H9 (cell line): ENCODE results near the gene PEX5L. TPM values are rescaled to one million over a fixed set of nuclear protein-coding genes. Genes with fewer than 3 reads are reported as not detected.

Source experiments
- DNase-seq: peaks from one replicate; pipeline ENCODE4 v3.0.0-alpha.2; 2017
- H2AFZ ChIP-seq: one replicate; pipeline ENCODE4 v1.6.1; 2013; ENCODE audit warnings: mild to moderate bottlenecking, low read length, control low read depth, moderate library complexity
- H2AK5ac ChIP-seq: 2 replicates; pipeline ENCODE4 v1.6.1; 2013; ENCODE audit warnings: low read length, control low read depth, mixed read lengths; ENCODE audit not compliant: insufficient read length
- H2BK120ac ChIP-seq: one replicate; pipeline ENCODE4 v1.6.1; 2013; ENCODE audit warnings: low read depth, mild to moderate bottlenecking, low read length, control low read depth, inconsistent platforms; ENCODE audit not compliant: poor library complexity, severe bottlenecking
- H2BK12ac ChIP-seq: 2 replicates; pipeline ENCODE4 v1.6.1; 2013; ENCODE audit warnings: low read length, control low read depth, mixed read lengths, low read depth; ENCODE audit not compliant: insufficient read length
- H2BK15ac ChIP-seq: 2 replicates; pipeline ENCODE4 v1.6.1; 2013; ENCODE audit warnings: low read depth, low read length, control low read depth
- H2BK20ac ChIP-seq: one replicate; pipeline ENCODE4 v1.6.1; 2013; ENCODE audit warnings: low read depth, mild to moderate bottlenecking, low read length, control low read depth, inconsistent platforms; ENCODE audit not compliant: poor library complexity, severe bottlenecking
- H2BK5ac ChIP-seq: 2 replicates; pipeline ENCODE4 v1.6.1; 2013; ENCODE audit warnings: low read length, control low read depth, mixed read lengths; ENCODE audit not compliant: insufficient read length
- H3K14ac ChIP-seq: 2 replicates; pipeline ENCODE4 v1.6.1; 2013; ENCODE audit warnings: low read length, control low read depth; ENCODE audit not compliant: insufficient read depth
- H3K18ac ChIP-seq: 2 replicates; pipeline ENCODE4 v1.6.1; 2013; ENCODE audit warnings: low read depth, mild to moderate bottlenecking, mixed read lengths, low read length, control low read depth; ENCODE audit not compliant: insufficient read length
- H3K23ac ChIP-seq: 2 replicates; pipeline ENCODE4 v1.6.1; 2013; ENCODE audit warnings: low read length, control low read depth, mixed read lengths, low read depth; ENCODE audit not compliant: insufficient read length
- H3K23me2 ChIP-seq: 2 replicates; pipeline ENCODE4 v1.6.1; 2013; ENCODE audit warnings: low read depth, mild to moderate bottlenecking, mixed read lengths, low read length, control low read depth; ENCODE audit not compliant: insufficient read length, poor library complexity, severe bottlenecking
- H3K27ac ChIP-seq: 2 replicates; pipeline ENCODE4 v1.5.1; 2013; ENCODE audit warnings: low read length, control low read depth, mixed read lengths, low read depth; ENCODE audit not compliant: insufficient read length
- H3K27me3 ChIP-seq: 2 replicates; pipeline ENCODE4 v1.6.1; 2013; ENCODE audit warnings: low read length, control low read depth, inconsistent platforms; ENCODE audit not compliant: insufficient read depth
- H3K4ac ChIP-seq: 2 replicates; pipeline ENCODE4 v1.6.1; 2013; ENCODE audit warnings: low read depth, mild to moderate bottlenecking, control low read depth, inconsistent platforms, low read length, moderate library complexity
- H3K4me1 ChIP-seq: 2 replicates; pipeline ENCODE4 v1.6.1; 2013; ENCODE audit warnings: low read length, control low read depth, inconsistent platforms; ENCODE audit not compliant: insufficient read depth
- H3K4me2 ChIP-seq: 2 replicates; pipeline ENCODE4 v1.6.1; 2013; ENCODE audit warnings: low read length, control low read depth, mixed read lengths; ENCODE audit not compliant: insufficient read length, insufficient read depth
- H3K56ac ChIP-seq: 2 replicates; pipeline ENCODE4 v1.6.1; 2013; ENCODE audit warnings: low read depth, mild to moderate bottlenecking, mixed read lengths, low read length, control low read depth; ENCODE audit not compliant: insufficient read length
- H3K79me1 ChIP-seq: 2 replicates; pipeline ENCODE4 v1.6.1; 2013; ENCODE audit warnings: low read depth, mild to moderate bottlenecking, moderate library complexity, low read length, control low read depth, inconsistent platforms; ENCODE audit not compliant: insufficient read depth, poor library complexity, severe bottlenecking
- H3K79me2 ChIP-seq: 2 replicates; pipeline ENCODE4 v1.6.1; 2013; ENCODE audit warnings: low read length, control low read depth, inconsistent platforms; ENCODE audit not compliant: insufficient read depth
- H3K9ac ChIP-seq: 2 replicates; pipeline ENCODE4 v1.6.1; 2013; ENCODE audit warnings: low read length, control low read depth, mixed read lengths; ENCODE audit not compliant: insufficient read length; ENCODE audit errors: extremely low read depth
- H3K9me3 ChIP-seq: one replicate; pipeline ENCODE4 v1.6.1; 2013; ENCODE audit warnings: low read depth, low read length, inconsistent platforms; ENCODE audit not compliant: control insufficient read depth
- H3T11ph ChIP-seq: one replicate; pipeline ENCODE4 v1.6.1; 2013; ENCODE audit warnings: mild to moderate bottlenecking, low read length, control low read depth, inconsistent platforms
- H4K20me1 ChIP-seq: one replicate; pipeline ENCODE4 v1.6.1; 2013; ENCODE audit not compliant: control insufficient read depth, insufficient read length, insufficient read depth
- H4K5ac ChIP-seq: 2 replicates; pipeline ENCODE4 v1.6.1; 2013; ENCODE audit warnings: low read depth, mild to moderate bottlenecking, mixed read lengths, low read length, control low read depth; ENCODE audit not compliant: insufficient read length
- H4K8ac ChIP-seq: replicated peaks from 2 replicates; pipeline ENCODE4 v1.6.1; 2013; ENCODE audit warnings: low read length, control low read depth, mixed read lengths, low read depth; ENCODE audit not compliant: insufficient read length
- H4K91ac ChIP-seq: 2 replicates; pipeline ENCODE4 v1.6.1; 2013; ENCODE audit warnings: low read depth, mild to moderate bottlenecking, moderate library complexity, mixed read lengths, low read length, control low read depth; ENCODE audit not compliant: insufficient read length
- H3K27ac Mint-ChIP-seq, 3 experiments: 2 replicates in 2 of 3; 3 replicates in 1 of 3; pipeline ENCODE4 v1.8.0; 2020 to 2021; ENCODE audit warnings: mixed read lengths in 3 of 3, mild to moderate bottlenecking in 1 of 3, moderate library complexity in 1 of 3
- H3K27me3 Mint-ChIP-seq: 2 replicates; pipeline ENCODE4 v1.8.0; 2021; ENCODE audit warnings: low read depth, mild to moderate bottlenecking, moderate library complexity, mixed read lengths
- H3K36me3 Mint-ChIP-seq, 3 experiments: 2 replicates in 2 of 3; 3 replicates in 1 of 3; pipeline ENCODE4 v1.8.0; 2020 to 2021; ENCODE audit warnings: low read depth in 3 of 3, mixed read lengths in 3 of 3; ENCODE audit not compliant: insufficient read depth in 1 of 3
- H3K4me1 Mint-ChIP-seq, 2 experiments: 2 replicates each; pipeline ENCODE4 v1.8.0; 2020; ENCODE audit warnings: mixed read lengths in 2 of 2
- H3K4me3 Mint-ChIP-seq, 2 experiments: 2 replicates in 1 of 2; 3 replicates in 1 of 2; pipeline ENCODE4 v1.8.0; 2020 to 2021; ENCODE audit warnings: mild to moderate bottlenecking in 2 of 2, mixed read lengths in 2 of 2, moderate library complexity in 1 of 2
- H3K9me3 Mint-ChIP-seq, 2 experiments: 2 replicates in 1 of 2; 3 replicates in 1 of 2; pipeline ENCODE4 v1.8.0; 2020; ENCODE audit warnings: mild to moderate bottlenecking in 2 of 2, mixed read lengths in 2 of 2, moderate library complexity in 1 of 2
- CTCF ChIP-seq: fragments of 200-600 bp; sonication (generic); conservative IDR thresholded peaks from 3 replicates; pipeline ENCODE4 v1.8.0; 2021; ENCODE audit warnings: antibody characterized with exemption, mild to moderate bottlenecking
- WGBS: extraction: QIAGEN DNeasy Blood & Tissue Kit; methylation state at CpG from one replicate; pipeline ENCODE4 v1.1.7; 2013; ENCODE audit warnings: missing lambda C conversion rate, low lambda C conversion rate, mixed read lengths; ENCODE audit not compliant: insufficient read length; ENCODE audit errors: extremely low coverage; 5-methylcytosine and 5-hydroxymethylcytosine counted together
- total RNA-seq: library from RNA; stranded (reverse); gene quantifications from 2 replicates; pipeline ENCODE4 v1.2.1, GENCODE V29; 2021

The PEX5L gene
- total RNA-seq, 1 experiment from 2014 or later, result 0.85 TPM

GRCh38 chr3:180040966-180041365 lies 4.2 kb upstream of the PEX5L start:
- Histone ChIP-seq H3K27me3 (no peaks in the 10 kb centered on the region), H2BK5ac (no peak overlapping the region), H3K4me2 (no peak overlapping the region), H2AFZ (no peak overlapping the region), H3K9ac (no peak overlapping the region), H2BK120ac (no peak overlapping the region), H3K23ac (no peak overlapping the region), H4K5ac (no peak overlapping the region), H3T11ph (no peak overlapping the region), H3K4me1 (no peaks in the 10 kb centered on the region; the same call in 1 of the 2 replicates), H3K56ac (no peak overlapping the region), H2BK12ac (no peak overlapping the region), H4K20me1 (no peaks in the 10 kb centered on the region), H4K91ac (no peak overlapping the region), H2AK5ac (no peak overlapping the region), H4K8ac (no peak overlapping the region), H3K18ac (no peak overlapping the region), H3K23me2 (peaks cover 4% of the 10 kb centered on the region), H3K27ac (no peak overlapping the region), H2BK20ac (no peak overlapping the region), H3K14ac (no peak overlapping the region), H3K79me2 (no peaks in the 10 kb centered on the region), H3K9me3 (no peaks in the 10 kb centered on the region), H2BK15ac (no peak overlapping the region), H3K4ac (no peak overlapping the region), H3K79me1 (no peaks in the 10 kb centered on the region)
- no peaks in the 10 kb centered on the region for H3K36me3 Mint-ChIP-seq
- no peaks in the 10 kb centered on the region for H3K9me3 Mint-ChIP-seq
- no CpG with 5 or more reads among the region's 4 CpGs for WGBS
- no peak overlapping the region for H3K4me3 Mint-ChIP-seq
- no peak overlapping the region for H3K27ac Mint-ChIP-seq
- no peak for TF ChIP-seq CTCF
- H3K27me3 Mint-ChIP-seq, result peaks cover 21% of the 10 kb centered on the region
- DNase-seq, result no peak
- peaks cover 4 to 8% of the 10 kb centered on the region in 2 experiments for H3K4me1 Mint-ChIP-seq
